ENCODE results near the gene PDZD7. TPM values are rescaled to one million over a fixed set of nuclear protein-coding genes. Genes with fewer than 3 reads are reported as not detected.

Gene PDZD7
- total RNA-seq, 1 experiment from 2014 or later: 0.30 TPM

- intact Hi-C loops (cut with micrococcal nuclease; ENCODE audit: unreplicated experiment): loop anchor here (5.0 kb wide), 1 partner anchor 99 kb away; no protein-coding TSS in a partner anchor
- H3K27me3 ChIP-seq (replicated peaks; ENCODE audit: insufficient read depth, low read depth, low read length, poor library complexity): no peaks in the 10 kb centered on the region
- H3K4me3 ChIP-seq (ENCODE audit: low read depth, low read length, poor library complexity, severe bottlenecking): peak overlapping the region; percentile 54
- peak; percentile 93 for DNase-seq (ENCODE audit: low spot score)
- no peaks in the 10 kb centered on the region for H3K36me3 ChIP-seq (ENCODE audit: insufficient read depth, low read length, poor library complexity, severe bottlenecking)
- ChIA-PET CTCF (interaction anchor here (0.5 to 3.5 kb wide), 8 partner anchors 8 to 99 kb away, joined by 3 to 20 read pairs (median 5); no protein-coding TSS in a partner anchor), POLR2A (ENCODE audit: low non-redundant PET) (interaction anchor here (0.6 kb wide), 2 partner anchors 10 to 210 kb away, joined by 7 to 9 read pairs; no protein-coding TSS in a partner anchor)
- H3K27ac ChIP-seq (ENCODE audit: low read depth, low read length, poor library complexity, severe bottlenecking): peak overlapping the region; percentile 84
- H3K9me3 ChIP-seq (ENCODE audit: low read depth, low read length, poor library complexity, severe bottlenecking): no peaks in the 10 kb centered on the region
- peaks cover 37% of the 10 kb centered on the region for H3K4me1 ChIP-seq (ENCODE audit: insufficient read depth, low read length, poor library complexity, severe bottlenecking)
- TF ChIP-seq EZH2 (IDR thresholded peaks at IDR 0.05; ENCODE audit: borderline replicate concordance, low read depth, low read length, poor library complexity, severe bottlenecking) (no peak), CTCF (conservative IDR thresholded peaks at IDR 0.05; ENCODE audit: low read depth, low read length) (no peak)
- TSS peak; percentile 96 for BruUV-seq (replicated peaks)
These were observed 11.9 kb upstream of the PDZD7 start for GRCh38 chr10:101042667-101043362.

GRCh38 chr10:101042118-101042517, 11.2 kb upstream of the PDZD7 start:
- intact Hi-C loops (cut with micrococcal nuclease; ENCODE audit: unreplicated experiment): loop anchor here (5.0 kb wide), 1 partner anchor 100 kb away; no protein-coding TSS in a partner anchor
- DNase-seq (ENCODE audit: low spot score): no peak
- H3K4me3 ChIP-seq (ENCODE audit: low read depth, low read length, poor library complexity, severe bottlenecking): peak overlapping the region; percentile 54
- no peak for TF ChIP-seq EZH2 (IDR thresholded peaks at IDR 0.05; ENCODE audit: borderline replicate concordance, low read depth, low read length, poor library complexity, severe bottlenecking)
- no peak for TF ChIP-seq CTCF (conservative IDR thresholded peaks at IDR 0.05; ENCODE audit: low read depth, low read length)
- BruUV-seq (replicated peaks): no TSS peak
- no peaks in the 10 kb centered on the region for H3K27me3 ChIP-seq (replicated peaks; ENCODE audit: insufficient read depth, low read depth, low read length, poor library complexity)
- peak overlapping the region; percentile 84 for H3K27ac ChIP-seq (ENCODE audit: low read depth, low read length, poor library complexity, severe bottlenecking)
- ChIA-PET POLR2A (ENCODE audit: low non-redundant PET) (interaction anchor here (0.6 kb wide), 1 partner anchor 10 kb away, joined by 9 read pairs; no protein-coding TSS in a partner anchor), CTCF (interaction anchor here (0.8 to 3.5 kb wide), 10 partner anchors 9 to 250 kb away, joined by 3 to 20 read pairs (median 4); no protein-coding TSS in a partner anchor)
- H3K36me3 ChIP-seq (ENCODE audit: insufficient read depth, low read length, poor library complexity, severe bottlenecking): no peaks in the 10 kb centered on the region
- no peaks in the 10 kb centered on the region for H3K9me3 ChIP-seq (ENCODE audit: low read depth, low read length, poor library complexity, severe bottlenecking)
- peaks cover 32% of the 10 kb centered on the region for H3K4me1 ChIP-seq (ENCODE audit: insufficient read depth, low read length, poor library complexity, severe bottlenecking)

DNA sequence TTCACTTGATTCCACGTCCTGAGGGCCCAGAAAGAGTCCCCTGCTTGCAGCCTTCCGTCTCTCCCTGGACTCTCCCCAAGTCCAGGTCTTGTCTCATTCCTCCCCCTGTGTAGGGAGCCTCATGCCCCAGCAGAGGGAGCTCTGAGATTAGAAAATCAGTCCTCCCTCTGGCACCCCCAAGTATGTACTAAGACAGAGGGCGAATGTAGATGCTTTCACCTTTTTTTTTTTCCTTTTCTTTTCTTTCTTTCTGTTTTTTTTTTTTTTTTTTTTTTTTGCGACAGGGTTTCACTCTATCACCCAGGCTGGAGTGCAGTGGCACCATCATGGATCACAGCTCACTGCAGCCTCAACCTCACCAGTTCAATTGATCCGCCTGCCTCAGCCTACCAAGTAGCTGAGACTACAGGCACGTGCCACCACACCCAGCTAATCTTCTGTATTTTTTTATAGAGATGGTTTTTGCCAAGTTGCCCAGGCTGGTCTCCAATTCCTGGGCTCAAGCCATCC, 10.4 kb upstream of the PDZD7 start:
- Histone ChIP-seq H3K4me1 (ENCODE audit: insufficient read depth, low read length, poor library complexity, severe bottlenecking) (peaks cover 24% of the 10 kb centered on the region), H3K9me3 (ENCODE audit: low read depth, low read length, poor library complexity, severe bottlenecking) (no peaks in the 10 kb centered on the region), H3K36me3 (ENCODE audit: insufficient read depth, low read length, poor library complexity, severe bottlenecking) (no peaks in the 10 kb centered on the region), H3K4me3 (ENCODE audit: low read depth, low read length, poor library complexity, severe bottlenecking) (no peak overlapping the region), H3K27ac (ENCODE audit: low read depth, low read length, poor library complexity, severe bottlenecking) (peak overlapping the region; percentile 84), H3K27me3 (replicated peaks; ENCODE audit: insufficient read depth, low read depth, low read length, poor library complexity) (no peaks in the 10 kb centered on the region)
- intact Hi-C loops (cut with micrococcal nuclease; ENCODE audit: unreplicated experiment): loop anchor here (5.0 kb wide), 1 partner anchor 101 kb away; no protein-coding TSS in a partner anchor
- POLR2A ChIA-PET (ENCODE audit: low non-redundant PET): no interaction called here
- CTCF ChIA-PET: interaction anchor here (0.7 to 3.5 kb wide), 14 partner anchors 9 to 250 kb away, joined by 3 to 20 read pairs (median 7); no protein-coding TSS in a partner anchor
- TF ChIP-seq CTCF (conservative IDR thresholded peaks at IDR 0.05; ENCODE audit: low read depth, low read length) (peak; percentile 89), EZH2 (IDR thresholded peaks at IDR 0.05; ENCODE audit: borderline replicate concordance, low read depth, low read length, poor library complexity, severe bottlenecking) (no peak)
- peak; percentile 91 for DNase-seq (ENCODE audit: low spot score)
- no TSS peak for BruUV-seq (replicated peaks)

All from A673 (cell line).